ENCODE data around the gene SYP.

The SYP gene

GRCh38 chrX:49214996-49215526 lies 15.1 kb upstream of the SYP start:
- DNase-seq: no peak

GRCh38 chrX:49214416-49214815 lies 14.4 kb upstream of the SYP start:
- no peak for DNase-seq

GRCh38 chrX:49212861-49213260 lies 12.9 kb upstream of the SYP start:
- no peak for DNase-seq

GRCh38 chrX:49212209-49212608 lies 12.2 kb upstream of the SYP start:
- DNase-seq: no peak

- DNase-seq: no peak
Observed at GRCh38 chrX:49211074-49211473, 11.1 kb upstream of the SYP start.

GRCh38 chrX:49210406-49210805 lies 10.4 kb upstream of the SYP start:
- no peak for DNase-seq

GRCh38 chrX:49209434-49210251 lies 9.7 kb upstream of the SYP start:
- DNase-seq: no peak

- DNase-seq: no peak
Observed at GRCh38 chrX:49208399-49208798, 8.4 kb upstream of the SYP start.

GRCh38 chrX:49206543-49206942 lies 6.5 kb upstream of the SYP start:
- DNase-seq: no peak

GRCh38 chrX:49205443-49205842 lies 5.5 kb upstream of the SYP start:
- DNase-seq: no peak

- DNase-seq: no peak
Observed at GRCh38 chrX:49204709-49205108, 4.7 kb upstream of the SYP start.

GRCh38 chrX:49204017-49204416 lies 4.0 kb upstream of the SYP start:
- DNase-seq: no peak

GRCh38 chrX:49203536-49203935 lies 3.5 kb upstream of the SYP start:
- no peak for DNase-seq

GRCh38 chrX:49202022-49202421 lies 2.0 kb upstream of the SYP start:
- no peak for DNase-seq

GRCh38 chrX:49199315-49199595 lies 738 bp downstream of the SYP start:
- no peak for DNase-seq

GRCh38 chrX:49198540-49199314 lies 1.3 kb downstream of the SYP start:
- no peak for DNase-seq

- DNase-seq: no peak
Observed at GRCh38 chrX:49197543-49198087, 2.4 kb downstream of the SYP start.

GRCh38 chrX:49193542-49193964 lies 6.4 kb downstream of the SYP start:
- no peak for DNase-seq

- no peak for DNase-seq
Observed at GRCh38 chrX:49192722-49193328, 7.2 kb downstream of the SYP start.

GRCh38 chrX:49191574-49192011 lies 8.4 kb downstream of the SYP start:
- DNase-seq: no peak

- DNase-seq: peak; percentile 61 to 89
Observed at GRCh38 chrX:49190821-49191573, 9.0 kb downstream of the SYP start.

GRCh38 chrX:49189606-49190005 lies 10.4 kb downstream of the SYP start:
- DNase-seq: no peak

Measured in stimulated activated CD4-positive, alpha-beta T cell treated with anti-CD3 and anti-CD28 coated beads, Interleukin-4, amount 100 ng/mL, for 4 hours (primary cell).